ENCODE measurements around the gene WBP1L.

DNA sequence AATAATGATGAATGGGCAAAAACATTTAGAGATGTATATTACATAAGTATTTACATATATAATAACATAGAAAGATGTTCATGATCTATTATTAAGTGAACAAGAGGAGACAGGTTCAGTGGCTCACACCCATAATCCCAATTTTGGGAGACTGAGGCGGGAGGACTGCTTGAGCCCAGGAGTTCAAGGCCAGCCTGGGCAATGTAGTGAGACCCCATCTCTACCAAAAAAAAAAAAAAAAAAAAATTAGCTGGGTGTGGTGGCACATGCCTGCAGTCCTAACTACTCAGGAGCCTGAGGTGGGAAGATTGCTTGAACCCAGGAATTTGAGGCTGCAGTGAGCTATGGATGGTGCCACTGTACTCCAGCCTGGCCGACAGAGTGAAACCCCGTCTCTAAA is 42.0 kb upstream of the WBP1L start:
- TF ChIP-seq POLR2AphosphoS5 (IDR thresholded peaks at IDR 0.05; ENCODE audit: low read depth) (no peak), SPI1 (IDR thresholded peaks at IDR 0.05; ENCODE audit: borderline replicate concordance, low read depth) (no peak)
- TF ChIP-seq, protein P1, sequence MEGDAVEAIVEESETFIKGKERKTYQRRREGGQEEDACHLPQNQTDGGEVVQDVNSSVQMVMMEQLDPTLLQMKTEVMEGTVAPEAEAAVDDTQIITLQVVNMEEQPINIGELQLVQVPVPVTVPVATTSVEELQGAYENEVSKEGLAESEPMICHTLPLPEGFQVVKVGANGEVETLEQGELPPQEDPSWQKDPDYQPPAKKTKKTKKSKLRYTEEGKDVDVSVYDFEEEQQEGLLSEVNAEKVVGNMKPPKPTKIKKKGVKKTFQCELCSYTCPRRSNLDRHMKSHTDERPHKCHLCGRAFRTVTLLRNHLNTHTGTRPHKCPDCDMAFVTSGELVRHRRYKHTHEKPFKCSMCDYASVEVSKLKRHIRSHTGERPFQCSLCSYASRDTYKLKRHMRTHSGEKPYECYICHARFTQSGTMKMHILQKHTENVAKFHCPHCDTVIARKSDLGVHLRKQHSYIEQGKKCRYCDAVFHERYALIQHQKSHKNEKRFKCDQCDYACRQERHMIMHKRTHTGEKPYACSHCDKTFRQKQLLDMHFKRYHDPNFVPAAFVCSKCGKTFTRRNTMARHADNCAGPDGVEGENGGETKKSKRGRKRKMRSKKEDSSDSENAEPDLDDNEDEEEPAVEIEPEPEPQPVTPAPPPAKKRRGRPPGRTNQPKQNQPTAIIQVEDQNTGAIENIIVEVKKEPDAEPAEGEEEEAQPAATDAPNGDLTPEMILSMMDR (IDR thresholded peaks at IDR 0.05; ENCODE audit: insufficient read depth, low read length): no peak

Data from HL-60 (cell line).